Right ventricle myocardium superior (tissue), 1 donor: ENCODE results near the gene MAP4K3. TPM values are rescaled to one million over a fixed set of nuclear protein-coding genes. Genes with fewer than 3 reads are reported as not detected.

Experiments
- ATAC-seq: fragments of 200-7000 bp; cut with Tn5 transposase; one replicate; pipeline ENCODE4 v1.9.1; 2020; ENCODE audit warnings: mild to moderate bottlenecking; ENCODE audit not compliant: poor library complexity
- DNase-seq: peaks from one replicate; pipeline ENCODE4 v3.0.0-alpha.2; 2020
- intact Hi-C: fragments of 100-400 bp; cut with DNase I; formaldehyde crosslinking; loops from one replicate; pipeline ENCODE4 v1.11.2; 2022
- long read RNA-seq: library from polyadenylated mRNA; unstranded; transcript quantifications from one replicate; pipeline ENCODE4 v2.0.0, GENCODE V29; 2021
- total RNA-seq: library from RNA; stranded (reverse); fragmentation: NEBNext Ultra II Directional; extraction: Animal tissue kit (Norgen Biotek cat#: 25700); gene quantifications from one replicate; pipeline ENCODE4 v1.2.1, GENCODE V29; 2021
- donor health status: DM: no; HTN: yes; CAD: no; lungs with severe emphysema.

The MAP4K3 gene
- 37.8 TPM for total RNA-seq
- long read RNA-seq, full-length matches to known transcripts: 39 of 48 reads
- long read RNA-seq, partial matches to known transcripts: 6 of 48 reads
- long read RNA-seq, other reads (novel, unspliced or antisense): 3 of 48 reads

GRCh38 chr2:39436592-39437521 is at the start of gene MAP4K3:
MAP4K3 (minus strand) TSS chr2:39437285; CDS start chr2:39436987, 298 bp downstream.
- ATAC-seq (peak; percentile 93), DNase-seq (peak; percentile 94)
- intact Hi-C loops: loop anchor here (5.0 kb wide), 2 partner anchors 55 to 65 kb away; no protein-coding TSS in a partner anchor

- DNase-seq (no peak), ATAC-seq (no peak)
- intact Hi-C loops: no loop called here
These were observed 49.0 kb upstream of the MAP4K3 start for GRCh38 chr2:39486071-39486470.

- ATAC-seq: no peak
- intact Hi-C loops: no loop called here
These were observed 47.8 kb upstream of the MAP4K3 start for GRCh38 chr2:39484620-39485495.

GRCh38 chr2:39484206-39484605 is 47.1 kb upstream of the MAP4K3 start:
- ATAC-seq (no peak), DNase-seq (no peak)
- intact Hi-C loops: no loop called here

More at GRCh38 chr2:39484620-39485495, 47.8 kb upstream of the MAP4K3 start:
- DNase-seq: no peak

- intact Hi-C loops: no loop called here
- DNase-seq: no peak
- no peak for ATAC-seq
These were observed 46.4 kb upstream of the MAP4K3 start for GRCh38 chr2:39483534-39483933.

- no peak for DNase-seq
- no peak for ATAC-seq
- intact Hi-C loops: no loop called here
These were observed 44.5 kb upstream of the MAP4K3 start for GRCh38 chr2:39481611-39482010.

- ATAC-seq (no peak), DNase-seq (no peak)
- intact Hi-C loops: no loop called here
These were observed 42.6 kb upstream of the MAP4K3 start for GRCh38 chr2:39479696-39480095.

GRCh38 chr2:39479053-39479670 is 42.1 kb upstream of the MAP4K3 start:
- no peak for DNase-seq
- ATAC-seq: no peak
- intact Hi-C loops: no loop called here

GRCh38 chr2:39476524-39476923 is 39.4 kb upstream of the MAP4K3 start:
- DNase-seq: no peak
- intact Hi-C loops: no loop called here
- no peak for ATAC-seq

- intact Hi-C loops: no loop called here
- DNase-seq: no peak
- no peak for ATAC-seq
These were observed 37.9 kb upstream of the MAP4K3 start for GRCh38 chr2:39475006-39475405.

GRCh38 chr2:39470580-39470979 is 33.5 kb upstream of the MAP4K3 start:
- ATAC-seq (no peak), DNase-seq (no peak)
- intact Hi-C loops: loop anchor here (2.0 kb wide), 1 partner anchor 44 kb away; no protein-coding TSS in a partner anchor

GRCh38 chr2:39469807-39470206 is 32.7 kb upstream of the MAP4K3 start:
- intact Hi-C loops: loop anchor here (2.0 kb wide), 1 partner anchor 45 kb away; no protein-coding TSS in a partner anchor
- ATAC-seq: peak; percentile 74
- no peak for DNase-seq

GRCh38 chr2:39468579-39469451 is 31.7 kb upstream of the MAP4K3 start:
- no peak for DNase-seq
- ATAC-seq: peak; percentile 62
- intact Hi-C loops: no loop called here

- DNase-seq (no peak), ATAC-seq (no peak)
- intact Hi-C loops: no loop called here
These were observed 29.2 kb upstream of the MAP4K3 start for GRCh38 chr2:39466311-39466710.

GRCh38 chr2:39464864-39465263 is 27.8 kb upstream of the MAP4K3 start:
- intact Hi-C loops: no loop called here

GRCh38 chr2:39455826-39456225 is 18.7 kb upstream of the MAP4K3 start:
- ATAC-seq: no peak
- intact Hi-C loops: no loop called here
- no peak for DNase-seq

More at GRCh38 chr2:39464864-39465263, 27.8 kb upstream of the MAP4K3 start:
- no peak for ATAC-seq
- no peak for DNase-seq

GRCh38 chr2:39452396-39452795 is 15.3 kb upstream of the MAP4K3 start:
- intact Hi-C loops: no loop called here

GRCh38 chr2:39451954-39452353 is 14.9 kb upstream of the MAP4K3 start:
- ATAC-seq: no peak
- intact Hi-C loops: no loop called here

More at GRCh38 chr2:39452396-39452795, 15.3 kb upstream of the MAP4K3 start:
- no peak for DNase-seq
- ATAC-seq: no peak

More at GRCh38 chr2:39451954-39452353, 14.9 kb upstream of the MAP4K3 start:
- no peak for DNase-seq
